Measurements from ENCODE around the gene MCM7. TPM values are rescaled to one million over a fixed set of nuclear protein-coding genes. Genes with fewer than 3 reads are reported as not detected.
"Not testable (repeated sequence)": the region's sequence is repeated elsewhere in the genome, so short reads cannot be mapped to it uniquely, and the experiment has no call there.

Gene MCM7
- 10 to 100 TPM; 44.7 to 62.1 TPM for total RNA-seq
- long read RNA-seq, transcript MCM7-201 (15 exons, 2,957 nt), result major isoform, 34 of 60 reads
- long read RNA-seq, partial matches to known transcripts, result 18 of 60 reads
- long read RNA-seq, other reads (novel, unspliced or antisense), result 7 of 60 reads

DNA sequence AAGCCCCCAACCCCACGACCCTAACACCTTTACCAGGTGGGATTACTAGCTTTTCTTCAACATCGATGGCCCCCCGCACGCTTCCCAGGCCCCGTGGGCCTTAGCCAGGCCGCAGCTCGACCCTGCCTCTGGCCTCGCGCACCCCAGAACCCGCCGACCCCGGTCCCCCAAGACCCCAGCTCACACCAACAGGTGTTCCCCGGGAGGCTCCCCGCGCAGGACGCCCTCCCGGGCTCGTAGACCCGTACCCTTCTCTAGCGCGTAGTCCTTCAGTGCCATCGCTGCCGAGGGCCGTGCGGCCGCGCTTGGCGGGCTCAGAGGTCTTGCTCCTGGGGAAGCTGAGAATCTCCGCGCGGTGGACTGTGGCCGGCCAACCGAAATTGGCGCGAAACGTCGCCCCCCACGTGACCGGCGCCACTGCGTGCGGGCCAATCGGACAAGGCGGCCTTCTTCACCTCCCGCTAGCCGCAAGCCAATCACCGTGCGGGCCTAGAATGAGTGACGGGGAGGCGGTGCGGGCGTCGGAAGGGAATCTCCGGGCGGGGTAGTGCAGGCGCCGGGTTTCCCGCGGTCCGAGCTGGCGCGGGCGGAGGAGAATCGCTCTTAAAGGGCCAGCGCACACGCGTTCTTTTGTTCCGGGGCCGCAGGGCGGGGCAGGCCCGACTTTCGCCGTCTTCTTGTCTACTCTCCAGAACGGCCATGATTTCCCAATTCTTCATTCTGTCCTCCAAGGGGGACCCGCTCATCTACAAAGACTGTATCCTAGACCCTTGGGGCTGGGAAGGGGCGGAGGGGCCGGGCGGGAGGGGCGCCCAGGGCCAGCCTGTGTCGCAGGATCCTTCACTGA, at the start of gene MCM7, which contains the start of gene AP4M1:
TSS of gene MCM7 (minus strand) at position 382 of the 847 bp plus-strand sequence. CDS start at position 279, 103 bp downstream.
TSS of gene AP4M1 (plus strand) at position 628 of the 847 bp plus-strand sequence. CDS start at position 700, 72 bp downstream.
- intact Hi-C loops (cut with DNase I, micrococcal nuclease), result no loop called here
- ATAC-seq (peak; percentile 85), DNase-seq (peak; percentile 97 to 99)

DNA sequence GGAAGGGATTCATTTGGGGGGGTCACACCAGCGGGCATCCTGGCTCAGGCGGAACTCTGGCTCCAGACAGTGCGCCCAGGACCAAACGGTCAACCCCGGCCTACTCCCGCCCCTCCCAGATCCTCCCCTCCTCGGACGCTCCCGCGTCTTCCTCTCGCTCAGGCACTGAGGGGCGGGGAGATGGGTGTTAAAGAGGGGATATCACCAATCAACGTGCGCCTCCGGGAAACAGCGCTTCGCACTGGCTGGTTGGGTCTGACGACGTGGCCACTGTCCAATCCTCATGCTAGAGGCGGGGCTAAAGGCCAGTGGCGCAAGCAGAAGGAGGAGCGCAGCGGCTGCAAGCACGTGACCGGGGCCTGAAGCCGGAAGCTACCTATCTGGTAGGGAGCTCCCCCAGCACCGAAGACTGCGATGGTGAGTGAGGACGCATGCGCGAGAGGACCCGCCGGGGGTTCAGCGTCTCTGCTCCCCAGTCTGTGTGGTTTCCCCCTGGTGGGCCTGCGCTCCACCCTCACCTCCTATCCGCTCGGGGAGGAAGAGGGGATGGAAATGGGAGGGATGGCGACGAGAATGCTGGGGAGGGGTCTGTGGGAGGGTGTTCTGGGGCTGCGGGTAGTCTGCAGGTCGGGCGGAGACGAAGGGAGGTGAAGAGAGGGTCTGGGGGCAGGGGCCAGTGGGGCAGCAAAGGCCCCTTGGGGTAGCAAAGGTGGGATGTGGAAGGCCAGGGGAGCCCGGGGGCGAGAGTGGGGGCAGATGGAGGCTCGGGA, 47.5 kb upstream of the MCM7 start, which contains the start of gene LAMTOR4:
TSS of gene LAMTOR4 (plus strand) at position 360 of the 770 bp plus-strand sequence. CDS start at position 415, 55 bp downstream.
- ATAC-seq (peak; percentile 90), DNase-seq (peak; percentile 98 to 100)
- intact Hi-C loops (cut with DNase I, micrococcal nuclease), result no loop called here

DNA sequence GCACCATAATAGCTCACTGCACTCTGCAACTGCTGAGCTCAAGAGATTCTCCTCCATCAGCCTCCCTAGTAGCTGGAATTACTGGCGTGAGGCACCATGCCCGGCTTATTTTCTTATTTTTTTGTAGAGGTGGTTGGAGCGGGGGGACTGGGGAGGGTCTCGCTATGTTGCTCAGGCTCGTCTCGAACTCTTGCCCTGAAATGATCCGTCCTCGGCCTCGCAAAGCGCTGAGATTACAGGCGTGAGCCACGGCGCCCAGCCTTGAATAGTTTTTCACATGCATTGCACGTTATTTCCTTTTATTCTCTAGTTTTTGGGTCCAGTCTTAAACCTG, 47.0 kb upstream of the MCM7 start:
- no peak for ATAC-seq
- intact Hi-C loops (cut with DNase I, micrococcal nuclease), result no loop called here
- no peak for DNase-seq

DNA sequence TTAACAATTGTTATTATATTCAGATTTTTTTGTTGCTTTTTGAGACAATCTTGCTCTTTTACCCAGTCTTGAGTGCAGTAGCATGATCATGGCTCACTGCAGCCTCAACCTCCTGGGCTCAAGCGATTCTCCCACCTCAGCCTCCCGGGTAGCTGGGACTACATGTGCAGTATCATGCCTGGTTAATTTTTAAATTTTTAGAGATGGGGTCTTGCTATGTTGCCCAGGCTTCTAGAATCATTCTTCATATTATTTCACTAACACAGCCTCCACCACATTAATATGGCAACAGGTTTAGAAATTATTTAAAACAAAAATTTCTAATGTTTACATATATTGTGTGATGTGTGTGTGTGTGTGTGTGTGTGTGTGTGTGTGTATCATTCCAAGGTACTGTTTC, 46.1 kb upstream of the MCM7 start:
- no peak for ATAC-seq
- DNase-seq, result no peak
- intact Hi-C loops (cut with DNase I, micrococcal nuclease), result no loop called here

DNA sequence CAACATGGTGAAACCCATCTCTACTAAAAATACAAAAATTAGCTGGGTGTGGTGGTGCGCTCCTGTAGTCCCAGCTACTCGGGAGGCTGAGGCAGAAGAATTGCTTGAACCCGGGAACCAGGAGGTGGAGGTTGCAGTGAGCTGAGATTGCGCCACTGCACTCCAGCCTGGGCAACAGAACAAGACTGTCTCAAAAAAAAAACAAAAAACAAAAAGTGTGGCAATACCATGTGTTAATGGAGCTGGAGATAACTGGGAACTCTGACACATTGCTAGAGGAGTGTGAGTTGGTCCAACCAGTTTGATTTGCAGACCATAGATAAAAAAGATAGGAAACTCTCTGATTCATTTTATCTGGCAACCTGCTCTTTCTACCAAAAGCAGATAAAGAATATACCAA, 45.2 kb upstream of the MCM7 start:
- ATAC-seq; DNase-seq; intact Hi-C loops (cut with DNase I, micrococcal nuclease): not testable (repeated sequence)

DNA sequence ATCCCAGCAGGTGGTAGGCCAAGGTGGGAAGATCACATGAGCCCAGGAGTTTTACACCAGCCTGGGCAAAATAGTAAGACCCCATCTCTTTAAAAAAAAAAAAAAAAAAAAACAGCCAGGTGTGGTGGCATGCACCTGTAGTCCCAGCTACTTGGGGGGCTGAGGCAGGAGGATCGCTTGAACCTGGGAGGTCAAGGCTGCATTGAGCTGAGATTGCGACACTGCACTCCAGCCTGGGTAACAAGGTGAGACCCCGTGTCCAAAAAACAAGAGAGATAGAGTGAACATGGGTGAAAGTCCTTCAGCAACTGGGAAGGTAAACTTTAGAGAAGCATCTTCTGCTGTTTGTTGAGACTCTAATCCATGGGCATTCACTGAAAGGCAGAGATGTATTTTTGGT, 41.3 kb upstream of the MCM7 start:
- ATAC-seq, result no peak
- intact Hi-C loops (cut with DNase I, micrococcal nuclease), result no loop called here
- no peak for DNase-seq

DNA sequence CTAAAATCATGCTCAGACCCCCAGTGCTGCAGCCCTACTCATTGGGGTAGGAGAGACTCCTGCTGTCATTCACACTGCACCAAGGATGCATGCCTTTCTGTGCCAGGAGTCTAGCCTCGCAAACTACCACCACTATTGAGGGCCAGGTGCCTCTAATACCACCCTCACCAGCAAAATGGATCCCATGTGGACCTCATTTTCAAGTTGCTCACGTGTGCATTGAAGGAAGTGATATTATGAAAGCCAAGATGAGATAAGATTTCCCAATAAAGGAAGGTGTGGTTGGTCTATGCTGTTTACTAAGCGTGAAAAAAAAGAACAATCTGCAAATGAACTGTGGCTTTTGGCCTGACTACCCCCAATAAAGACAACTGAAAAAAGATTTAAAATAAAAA, 40.4 kb upstream of the MCM7 start:
- intact Hi-C loops (cut with DNase I, micrococcal nuclease), result no loop called here
- no peak for DNase-seq
- peak; percentile 89 for ATAC-seq

DNA sequence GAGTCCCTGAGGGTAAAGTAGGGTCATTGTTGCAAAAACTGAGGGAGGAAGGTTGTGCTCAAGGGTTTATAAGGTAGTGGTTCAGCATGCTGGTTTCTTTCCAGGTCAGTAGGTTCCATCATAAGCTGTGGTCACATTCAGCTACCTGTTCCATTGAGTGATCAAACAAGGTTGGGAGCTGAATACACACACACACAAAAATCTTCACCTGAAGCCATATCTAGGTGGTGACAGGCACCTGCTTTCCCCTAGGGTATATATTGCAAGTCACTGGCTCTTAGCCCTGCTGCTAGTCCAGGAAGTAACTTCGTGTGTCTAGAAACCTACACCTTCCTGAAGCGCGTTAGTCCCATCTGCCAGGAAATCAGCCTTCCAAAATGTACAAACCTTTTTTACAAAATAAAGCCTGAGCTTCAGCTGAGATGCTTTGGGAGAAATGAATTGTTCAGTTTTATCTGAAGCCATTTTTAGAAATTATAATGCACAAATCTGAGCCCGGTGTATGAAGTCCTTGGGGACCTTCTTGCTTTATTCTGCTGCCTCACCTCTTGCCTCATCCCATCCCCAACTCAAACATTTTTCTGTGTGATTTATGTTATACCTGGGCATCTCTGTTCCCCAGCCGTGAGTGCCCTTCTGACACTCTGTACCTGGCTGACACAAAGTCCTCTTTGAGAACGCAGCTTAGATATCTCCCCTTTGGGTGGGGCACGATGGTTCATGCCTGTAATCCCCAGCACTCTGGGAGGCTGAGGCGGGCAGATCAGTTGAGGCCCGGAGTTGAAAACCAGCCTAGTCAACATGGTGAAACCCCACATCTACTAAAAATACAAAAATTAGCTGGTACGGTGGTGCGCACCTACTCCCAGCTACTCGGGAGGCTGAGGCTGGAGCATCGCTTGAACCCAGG, 36.9 kb upstream of the MCM7 start:
- DNase-seq, result no peak
- intact Hi-C loops (cut with DNase I, micrococcal nuclease), result loop anchor here in 1 of 2 donors (10.0 kb wide), 1 partner anchor 143 kb away; no protein-coding TSS in a partner anchor
- ATAC-seq, result peak; percentile 60

DNA sequence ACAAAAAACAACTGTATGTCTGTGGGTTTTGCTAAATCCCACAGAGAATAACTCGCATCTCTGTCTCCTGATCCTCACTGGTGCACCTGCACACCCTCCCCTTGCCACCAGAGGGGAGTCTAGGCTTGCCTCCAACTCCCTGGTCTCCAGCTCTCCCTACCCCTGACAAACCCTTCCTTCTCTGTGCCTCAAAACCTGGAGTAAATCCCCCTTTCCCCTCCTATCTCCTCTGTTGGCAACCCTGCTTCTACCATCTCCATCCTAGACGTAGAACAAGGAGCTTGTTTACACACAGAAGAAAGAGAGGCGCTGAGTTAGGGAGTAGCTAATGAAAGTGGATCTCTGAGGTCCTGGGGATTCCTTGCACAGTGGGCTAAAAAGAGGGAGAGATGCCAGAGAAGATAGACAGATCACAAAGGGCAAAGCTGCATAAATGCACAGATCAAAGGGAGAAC, 31.5 kb upstream of the MCM7 start:
- DNase-seq (peak; percentile 55 to 73), ATAC-seq (peak; percentile 69)
- intact Hi-C loops (cut with DNase I, micrococcal nuclease), result loop anchor here in 1 of 2 donors (2.0 to 10.0 kb wide), 2 partner anchors 84 to 138 kb away; no protein-coding TSS in a partner anchor

DNA sequence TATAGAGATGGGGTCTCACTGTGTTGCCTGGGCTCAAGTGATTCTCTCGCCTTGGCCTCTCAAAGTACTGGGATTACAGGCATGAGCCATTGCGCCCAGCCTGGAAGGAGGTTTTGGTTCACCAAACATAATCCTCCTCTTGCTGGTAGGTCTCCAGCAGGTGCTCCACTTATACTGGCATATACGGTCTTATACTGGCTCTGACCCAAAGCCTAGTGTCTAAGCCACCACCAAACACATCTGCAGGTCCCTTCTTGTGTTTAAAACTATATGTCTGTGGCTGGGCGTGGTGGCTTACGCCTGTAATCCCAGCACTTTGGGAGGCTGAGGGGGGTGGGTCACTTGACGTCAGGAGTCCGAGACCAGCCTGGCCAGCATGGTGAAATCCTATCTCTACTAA, 30.9 kb upstream of the MCM7 start:
- DNase-seq (no peak), ATAC-seq (no peak)
- intact Hi-C loops (cut with DNase I, micrococcal nuclease), result loop anchor here in 1 of 2 donors (2.0 to 10.0 kb wide), 2 partner anchors 85 to 137 kb away; no protein-coding TSS in a partner anchor

DNA sequence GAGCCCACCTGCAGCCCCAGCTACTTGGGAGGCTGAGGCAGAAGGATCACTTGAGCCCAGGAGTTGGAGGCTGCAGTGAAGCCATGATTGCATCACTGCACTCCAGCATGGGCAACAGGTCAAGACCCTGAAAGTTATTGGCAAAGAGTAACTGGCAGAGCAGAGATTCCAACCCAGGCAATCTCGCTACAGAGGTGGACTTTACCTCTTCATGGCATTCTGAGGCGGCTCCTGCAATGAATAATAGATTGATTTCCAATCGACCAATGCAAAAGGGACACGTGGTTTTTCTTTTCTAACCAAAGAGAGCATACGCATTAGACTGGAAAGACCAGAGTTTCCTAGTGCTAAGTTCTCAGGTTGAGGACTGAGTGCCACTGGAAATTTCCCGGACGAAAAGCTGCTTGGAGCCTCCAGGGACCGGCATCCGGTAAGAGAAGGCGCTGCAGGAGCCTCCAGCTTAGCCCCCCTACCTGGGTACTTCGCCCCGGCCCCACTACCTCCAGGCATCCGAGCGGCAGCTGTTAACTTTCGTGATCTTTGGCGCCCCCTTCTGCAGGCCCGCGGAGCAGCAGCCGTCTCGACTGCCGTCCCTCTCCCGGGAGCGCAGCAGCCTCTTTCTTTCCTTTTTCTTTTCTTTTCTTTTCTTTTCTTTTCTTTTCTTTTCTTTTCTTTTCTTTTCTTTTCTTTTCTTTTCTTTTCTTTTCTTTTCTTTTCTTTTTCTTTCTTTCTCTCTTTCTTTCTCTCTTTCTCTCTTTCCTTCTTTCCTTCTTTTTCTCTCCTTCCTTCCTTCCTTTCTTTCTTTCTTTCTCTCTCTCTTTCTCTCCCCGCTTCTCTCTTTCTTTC, 29.6 kb upstream of the MCM7 start:
- peak; percentile 75 to 90 for DNase-seq
- ATAC-seq, result peak; percentile 22
- intact Hi-C loops (cut with DNase I, micrococcal nuclease), result loop anchor here in 1 of 2 donors (10.0 kb wide), 1 partner anchor 136 kb away; no protein-coding TSS in a partner anchor

DNA sequence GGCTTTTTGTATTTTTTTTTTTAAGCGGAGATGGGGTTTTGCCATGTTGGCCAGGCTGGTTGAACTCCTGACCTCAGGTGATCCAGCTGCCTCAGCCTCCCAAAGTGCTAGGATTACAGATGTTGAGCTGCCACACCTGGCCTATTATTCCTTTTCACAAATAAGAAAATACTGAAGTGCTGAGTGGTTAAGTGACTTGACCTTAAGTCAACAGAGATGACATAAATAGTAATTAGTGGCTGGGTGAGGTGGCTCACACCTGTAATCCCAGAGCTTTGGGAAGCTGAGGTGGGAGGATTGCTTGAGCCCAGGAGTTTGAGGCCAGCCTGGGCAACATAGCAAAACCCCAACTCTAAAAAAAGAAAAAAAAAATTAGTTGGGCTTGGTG, 29.0 kb upstream of the MCM7 start:
- intact Hi-C loops (cut with DNase I, micrococcal nuclease), result loop anchor here in 1 of 2 donors (10.0 kb wide), 1 partner anchor 135 kb away; no protein-coding TSS in a partner anchor
- not testable (repeated sequence) for ATAC-seq

DNA sequence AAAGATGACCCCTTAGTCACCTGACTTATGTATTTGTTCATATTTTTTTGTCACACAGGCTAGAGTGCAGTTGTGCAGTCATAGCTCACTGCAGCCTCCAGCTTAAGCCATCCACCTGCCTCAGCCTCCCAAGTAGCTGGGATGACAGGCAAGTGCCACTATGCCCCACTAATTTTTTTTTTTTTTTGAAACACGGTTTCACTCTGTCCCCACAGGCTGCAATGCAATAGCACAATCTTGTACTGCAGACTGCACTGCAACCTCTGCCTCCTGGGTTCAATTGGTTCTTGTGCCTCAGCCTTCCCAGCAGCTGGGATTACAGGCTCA, 27.4 kb upstream of the MCM7 start:
- ATAC-seq (no peak), DNase-seq (no peak)
- intact Hi-C loops (cut with DNase I, micrococcal nuclease), result no loop called here

More for the DNA sequence above, 29.0 kb upstream of the MCM7 start:
- not testable (repeated sequence) for DNase-seq

DNA sequence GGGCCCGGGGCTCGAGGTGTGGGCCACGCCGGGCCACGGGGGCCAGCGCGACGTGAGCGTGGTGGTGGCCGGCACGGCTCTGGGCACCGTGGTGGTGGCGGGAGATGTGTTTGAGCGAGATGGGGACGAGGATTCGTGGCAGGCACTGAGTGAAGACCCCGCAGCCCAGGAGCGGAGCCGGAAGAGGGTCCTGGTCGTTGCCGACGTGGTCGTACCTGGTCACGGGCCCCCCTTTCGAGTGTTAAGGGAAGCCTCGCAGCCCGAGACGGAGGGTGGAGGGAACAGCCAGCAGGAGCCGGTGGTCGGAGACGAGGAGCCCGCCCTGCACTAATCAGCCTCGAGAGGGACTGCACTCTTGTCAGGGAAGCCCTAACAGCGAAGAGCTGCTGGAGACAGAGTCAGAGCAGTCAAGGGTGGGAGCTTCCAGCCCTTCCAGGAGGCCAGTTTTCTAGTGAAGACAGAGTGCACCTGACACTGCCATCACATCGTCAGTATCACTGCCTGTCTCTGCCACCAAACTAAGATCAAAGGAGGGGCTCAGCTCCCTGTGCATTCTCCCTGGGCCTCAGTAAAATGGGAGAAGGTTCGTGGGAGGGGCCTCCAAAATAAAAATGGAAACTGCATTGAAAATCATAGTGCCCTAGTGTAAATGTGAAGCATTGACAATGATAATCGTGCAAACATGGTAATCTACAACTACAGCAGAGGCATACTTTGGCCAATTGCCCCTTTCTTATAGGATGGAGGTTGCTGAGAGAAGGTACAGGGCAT, 26.9 kb upstream of the MCM7 start:
- peak; percentile 46 to 50 for DNase-seq
- ATAC-seq, result no peak
- intact Hi-C loops (cut with DNase I, micrococcal nuclease), result no loop called here

DNA sequence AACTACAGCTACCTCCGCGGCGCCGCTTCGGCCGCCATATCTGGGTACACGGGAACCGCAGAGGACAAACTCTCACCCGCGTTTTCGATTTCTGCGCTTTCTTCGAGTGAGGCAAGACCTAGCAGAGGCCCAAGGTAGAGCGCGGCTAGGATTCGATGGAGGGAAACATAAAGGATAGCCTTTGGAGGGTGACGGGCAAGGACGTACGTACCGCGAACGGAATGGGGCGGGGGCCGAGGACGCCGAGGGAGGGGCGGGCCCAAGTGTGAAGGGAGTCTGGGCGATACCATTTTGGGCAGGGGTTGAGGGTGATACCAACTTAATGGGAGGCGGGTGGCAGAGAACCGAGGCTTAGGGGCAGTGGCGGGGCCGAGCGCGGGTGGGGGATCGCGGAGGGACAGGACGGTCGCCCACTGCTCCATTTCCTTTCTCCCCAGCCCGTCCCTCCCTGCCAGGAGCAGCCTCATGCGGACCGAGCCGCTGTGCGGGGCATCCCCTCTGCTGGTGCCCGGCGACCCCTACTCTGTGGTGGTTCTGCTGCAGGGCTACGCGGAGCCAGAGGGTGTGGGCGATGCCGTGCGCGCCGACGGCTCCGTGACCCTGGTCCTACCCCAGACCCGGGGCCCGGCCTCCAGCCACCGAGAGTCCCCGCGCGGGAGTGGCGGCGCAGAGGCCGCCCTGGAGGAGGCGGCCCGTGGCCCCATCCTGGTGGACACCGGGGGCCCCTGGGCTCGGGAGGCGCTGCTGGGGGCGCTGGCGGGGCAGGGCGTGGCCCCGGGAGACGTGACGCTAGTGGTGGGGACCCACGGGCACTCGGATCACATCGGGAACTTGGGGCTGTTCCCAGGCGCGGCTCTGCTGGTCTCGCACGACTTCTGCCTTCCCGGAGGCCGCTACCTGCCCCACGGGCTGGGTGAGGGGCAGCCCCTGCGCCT, 26.0 kb upstream of the MCM7 start, which contains the start of gene MBLAC1:
TSS of gene MBLAC1 (plus strand) at position 37 of the 935 bp plus-strand sequence. CDS start at position 466, 429 bp downstream.
- DNase-seq (peak; percentile 91 to 96), ATAC-seq (peak; percentile 70)
- intact Hi-C loops (cut with DNase I, micrococcal nuclease), result no loop called here

All from left colon (tissue), 2 donors.